HepG2 (cell line): Measurements from ENCODE around the gene HLA-DMB. TPM values are rescaled to one million over a fixed set of nuclear protein-coding genes. Genes with fewer than 3 reads are reported as not detected.

Experiments
- FOXK2 ChIP-seq: fragments of 450-650 bp; IDR thresholded peaks from 2 replicates; pipeline ENCODE4 v1.6.1; 2016
- GTF3A ChIP-seq: sonication (generic); formaldehyde crosslinking; conservative IDR thresholded peaks from 2 replicates; pipeline ENCODE4 v1.4.0; 2020; ENCODE audit warnings: mild to moderate bottlenecking, missing genetic modification reagents
- PPARG ChIP-seq: conservative IDR thresholded peaks from 2 replicates; pipeline ENCODE4 v1.6.1; 2016; ENCODE audit warnings: missing biosample characterization, missing genetic modification reagents
- SATB2 ChIP-seq: sonication (generic); formaldehyde crosslinking; IDR thresholded peaks from 2 replicates; pipeline ENCODE4 v1.5.0; 2020; ENCODE audit warnings: missing genetic modification reagents
- TGIF2 ChIP-seq: IDR thresholded peaks from 2 replicates; pipeline ENCODE4 v1.6.1; 2016; ENCODE audit warnings: control low read depth, missing compliant biosample characterization
- ZNF10 ChIP-seq: sonication (generic); formaldehyde crosslinking; IDR thresholded peaks from 2 replicates; pipeline ENCODE4 v1.4.0; 2020; ENCODE audit warnings: mild to moderate bottlenecking, low read depth, missing genetic modification reagents, borderline replicate concordance
- ZNF451 ChIP-seq: sonication (generic); formaldehyde crosslinking; IDR thresholded peaks from 2 replicates; pipeline ENCODE4 v1.5.0; 2020; ENCODE audit warnings: mild to moderate bottlenecking, missing genetic modification reagents
- ZNF510 ChIP-seq: sonication (generic); formaldehyde crosslinking; IDR thresholded peaks from 2 replicates; pipeline ENCODE4 v1.4.0; 2020; ENCODE audit warnings: low read depth, mild to moderate bottlenecking, missing genetic modification reagents
- ZNF615 ChIP-seq: sonication (generic); formaldehyde crosslinking; IDR thresholded peaks from 2 replicates; pipeline ENCODE4 v1.5.0; 2020; ENCODE audit warnings: mild to moderate bottlenecking, missing genetic modification reagents, borderline replicate concordance
- ZNF780A ChIP-seq: sonication (generic); formaldehyde crosslinking; IDR thresholded peaks from 2 replicates; pipeline ENCODE4 v1.8.0; 2022; ENCODE audit warnings: mild to moderate bottlenecking, missing genetic modification reagents, moderate library complexity
- polyA plus RNA-seq, 8 experiments: library from polyadenylated mRNA; depleted of rRNA in 3 of 8; stranded (reverse) in 7 of 8; unstranded in 1 of 8; fragments of >200 nt; fragmentation: Illumina TruSeq in 4 of 8; extraction: Trizol in 4 of 8; gene quantifications; 2 replicates each; pipeline versions ENCODE4 v1.2.1 to v1.2.3, GENCODE V29; 2011 to 2016; ENCODE audit warnings: low read depth in 4 of 8, missing spikeins in 1 of 8, mixed read lengths in 1 of 8; ENCODE audit not compliant: insufficient read depth in 1 of 8
- total RNA-seq, 5 experiments: library from RNA; depleted of rRNA; stranded (reverse); fragments of >200 nt; fragmentation: Illumina TruSeq; extraction: Trizol; gene quantifications; 2 replicates each; pipeline ENCODE4 v1.2.3, GENCODE V29; 2016; ENCODE audit warnings: low read depth in 1 of 5
- TF ChIP-seq, protein P1 (sequence below), 2 experiments: fragments of 450-650 bp in 1 of 2; sonication (generic) in 1 of 2; formaldehyde crosslinking; IDR thresholded peaks; 2 replicates each; pipeline versions ENCODE4 v1.5.0 to v1.8.0; 2020 to 2022; ENCODE audit warnings: mild to moderate bottlenecking in 1 of 2, missing genetic modification reagents in 1 of 2
- TF ChIP-seq, protein P2 (sequence below): sonication (generic); formaldehyde crosslinking; IDR thresholded peaks from 2 replicates; pipeline ENCODE4 v1.4.0; 2020; ENCODE audit warnings: missing genetic modification reagents, borderline replicate concordance
- TF ChIP-seq, protein P3 (sequence below), 2 experiments: sonication (generic) in 1 of 2; formaldehyde crosslinking in 1 of 2; IDR thresholded peaks; 2 replicates each; pipeline versions ENCODE4 v1.4.0 to v1.6.1; 2018 to 2020; ENCODE audit warnings: missing genetic modification reagents in 2 of 2, borderline replicate concordance in 1 of 2, low read depth in 1 of 2, mild to moderate bottlenecking in 1 of 2, missing biosample characterization in 1 of 2
- TF ChIP-seq, protein P4 (sequence below): sonication (generic); formaldehyde crosslinking; IDR thresholded peaks from 2 replicates; pipeline ENCODE4 v1.8.0; 2022; ENCODE audit warnings: mild to moderate bottlenecking, missing genetic modification reagents, moderate library complexity
- TF ChIP-seq, protein P5 (sequence below): IDR thresholded peaks from 2 replicates; pipeline ENCODE4 v1.6.1; 2012; ENCODE audit warnings: inconsistent platforms
- TF ChIP-seq, protein P6 (sequence below): sonication (generic); formaldehyde crosslinking; IDR thresholded peaks from 2 replicates; pipeline ENCODE4 v1.4.0; 2020; ENCODE audit warnings: missing genetic modification reagents, mild to moderate bottlenecking, borderline replicate concordance

HLA-DMB gene
- total and polyA plus RNA-seq, 2 of the 13 experiments (the other 11 are each of a cell fraction or from before 2014, with no cell fraction given): not detected

DNA sequence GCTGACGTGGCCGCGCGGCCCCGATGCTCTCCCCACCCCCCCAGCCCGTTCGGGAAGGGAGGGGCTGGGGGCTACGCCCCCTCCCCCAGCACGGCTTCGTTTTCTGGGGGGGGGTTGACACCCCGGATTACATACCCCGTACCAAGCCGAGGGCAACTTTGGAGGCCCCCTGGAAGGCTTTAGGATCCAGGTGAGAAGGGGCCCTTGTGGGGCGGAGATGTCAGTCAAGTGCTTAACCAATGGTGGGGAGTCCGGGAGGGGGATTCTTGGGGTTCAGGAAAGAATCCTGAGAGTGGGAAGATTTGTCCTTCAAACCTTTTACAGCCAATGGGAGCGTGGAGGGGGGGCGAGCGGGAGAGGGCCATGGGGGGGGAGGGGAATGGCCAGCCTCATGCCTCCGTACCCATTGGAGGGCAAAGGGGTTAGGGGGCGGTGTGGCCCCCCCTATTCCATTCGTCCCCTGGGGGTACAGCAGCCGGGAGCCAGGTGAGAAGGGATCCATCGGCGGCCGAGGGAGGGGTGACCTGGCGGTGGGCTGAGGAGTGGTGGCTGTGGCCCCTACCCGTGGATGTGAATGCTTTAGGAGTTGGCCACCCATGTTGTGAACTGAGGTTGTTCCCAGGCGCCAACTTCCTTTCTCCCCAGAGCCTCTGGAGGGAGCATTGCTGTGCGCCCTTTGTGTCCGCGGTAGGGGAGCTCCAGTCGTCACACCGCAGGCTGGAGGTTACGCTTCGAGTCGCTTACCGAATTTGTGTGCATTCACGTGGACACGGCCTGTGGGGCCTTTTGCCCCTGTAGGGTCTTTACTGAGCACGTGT, 28.2 kb upstream of the HLA-DMB start (continued):
- 0 out of 2 replicates have a peak, but pooled peaks have one; percentile 73 for TF ChIP-seq ZNF10 (CRISPR knock-in tag)
- peak; percentile 22; the same call in 1 of the 2 replicates for TF ChIP-seq ZNF510 (CRISPR knock-in tag)
- TF ChIP-seq ZNF451 (CRISPR knock-in tag): 0 out of 2 replicates have a peak, but pooled peaks have one; percentile 1
- TF ChIP-seq, protein P1, sequence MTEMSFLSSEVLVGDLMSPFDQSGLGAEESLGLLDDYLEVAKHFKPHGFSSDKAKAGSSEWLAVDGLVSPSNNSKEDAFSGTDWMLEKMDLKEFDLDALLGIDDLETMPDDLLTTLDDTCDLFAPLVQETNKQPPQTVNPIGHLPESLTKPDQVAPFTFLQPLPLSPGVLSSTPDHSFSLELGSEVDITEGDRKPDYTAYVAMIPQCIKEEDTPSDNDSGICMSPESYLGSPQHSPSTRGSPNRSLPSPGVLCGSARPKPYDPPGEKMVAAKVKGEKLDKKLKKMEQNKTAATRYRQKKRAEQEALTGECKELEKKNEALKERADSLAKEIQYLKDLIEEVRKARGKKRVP (CRISPR knock-in tag; IDR thresholded peaks at IDR 0.05): 0 out of 4 replicates have a peak, but pooled peaks of 1 of the 2 experiments have one; percentile 28
- 0 out of 2 replicates have a peak, but pooled peaks have one; percentile 64 for TF ChIP-seq SATB2 (CRISPR knock-in tag)
- TF ChIP-seq, protein P2, sequence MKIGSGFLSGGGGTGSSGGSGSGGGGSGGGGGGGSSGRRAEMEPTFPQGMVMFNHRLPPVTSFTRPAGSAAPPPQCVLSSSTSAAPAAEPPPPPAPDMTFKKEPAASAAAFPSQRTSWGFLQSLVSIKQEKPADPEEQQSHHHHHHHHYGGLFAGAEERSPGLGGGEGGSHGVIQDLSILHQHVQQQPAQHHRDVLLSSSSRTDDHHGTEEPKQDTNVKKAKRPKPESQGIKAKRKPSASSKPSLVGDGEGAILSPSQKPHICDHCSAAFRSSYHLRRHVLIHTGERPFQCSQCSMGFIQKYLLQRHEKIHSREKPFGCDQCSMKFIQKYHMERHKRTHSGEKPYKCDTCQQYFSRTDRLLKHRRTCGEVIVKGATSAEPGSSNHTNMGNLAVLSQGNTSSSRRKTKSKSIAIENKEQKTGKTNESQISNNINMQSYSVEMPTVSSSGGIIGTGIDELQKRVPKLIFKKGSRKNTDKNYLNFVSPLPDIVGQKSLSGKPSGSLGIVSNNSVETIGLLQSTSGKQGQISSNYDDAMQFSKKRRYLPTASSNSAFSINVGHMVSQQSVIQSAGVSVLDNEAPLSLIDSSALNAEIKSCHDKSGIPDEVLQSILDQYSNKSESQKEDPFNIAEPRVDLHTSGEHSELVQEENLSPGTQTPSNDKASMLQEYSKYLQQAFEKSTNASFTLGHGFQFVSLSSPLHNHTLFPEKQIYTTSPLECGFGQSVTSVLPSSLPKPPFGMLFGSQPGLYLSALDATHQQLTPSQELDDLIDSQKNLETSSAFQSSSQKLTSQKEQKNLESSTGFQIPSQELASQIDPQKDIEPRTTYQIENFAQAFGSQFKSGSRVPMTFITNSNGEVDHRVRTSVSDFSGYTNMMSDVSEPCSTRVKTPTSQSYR: peak; percentile 88
- TF ChIP-seq, protein P3, sequence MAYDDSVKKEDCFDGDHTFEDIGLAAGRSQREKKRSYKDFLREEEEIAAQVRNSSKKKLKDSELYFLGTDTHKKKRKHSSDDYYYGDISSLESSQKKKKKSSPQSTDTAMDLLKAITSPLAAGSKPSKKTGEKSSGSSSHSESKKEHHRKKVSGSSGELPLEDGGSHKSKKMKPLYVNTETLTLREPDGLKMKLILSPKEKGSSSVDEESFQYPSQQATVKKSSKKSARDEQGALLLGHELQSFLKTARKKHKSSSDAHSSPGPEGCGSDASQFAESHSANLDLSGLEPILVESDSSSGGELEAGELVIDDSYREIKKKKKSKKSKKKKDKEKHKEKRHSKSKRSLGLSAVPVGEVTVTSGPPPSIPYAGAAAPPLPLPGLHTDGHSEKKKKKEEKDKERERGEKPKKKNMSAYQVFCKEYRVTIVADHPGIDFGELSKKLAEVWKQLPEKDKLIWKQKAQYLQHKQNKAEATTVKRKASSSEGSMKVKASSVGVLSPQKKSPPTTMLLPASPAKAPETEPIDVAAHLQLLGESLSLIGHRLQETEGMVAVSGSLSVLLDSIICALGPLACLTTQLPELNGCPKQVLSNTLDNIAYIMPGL (CRISPR knock-in tag; IDR thresholded peaks at IDR 0.05; ENCODE audit: borderline replicate concordance in 1 of 2, low read depth in 1 of 2): peak in 1 of 2 experiments; percentile 82; a peak in 3 of 4 replicates
- peak; percentile 50; the same call in 1 of the 2 replicates for TF ChIP-seq FOXK2
- TF ChIP-seq ZNF780A (CRISPR knock-in tag): no peak
- TF ChIP-seq PPARG (CRISPR knock-in tag): no peak; the same call in 1 of the 2 replicates
- TF ChIP-seq, protein P4, sequence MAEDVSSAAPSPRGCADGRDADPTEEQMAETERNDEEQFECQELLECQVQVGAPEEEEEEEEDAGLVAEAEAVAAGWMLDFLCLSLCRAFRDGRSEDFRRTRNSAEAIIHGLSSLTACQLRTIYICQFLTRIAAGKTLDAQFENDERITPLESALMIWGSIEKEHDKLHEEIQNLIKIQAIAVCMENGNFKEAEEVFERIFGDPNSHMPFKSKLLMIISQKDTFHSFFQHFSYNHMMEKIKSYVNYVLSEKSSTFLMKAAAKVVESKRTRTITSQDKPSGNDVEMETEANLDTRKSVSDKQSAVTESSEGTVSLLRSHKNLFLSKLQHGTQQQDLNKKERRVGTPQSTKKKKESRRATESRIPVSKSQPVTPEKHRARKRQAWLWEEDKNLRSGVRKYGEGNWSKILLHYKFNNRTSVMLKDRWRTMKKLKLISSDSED: peak; percentile 55; the same call in 1 of the 2 replicates
- TF ChIP-seq ZNF615 (CRISPR knock-in tag): peak; percentile 6; the same call in 1 of the 2 replicates
- TF ChIP-seq GTF3A (CRISPR knock-in tag): no peak
- TF ChIP-seq TGIF2 (CRISPR knock-in tag): no peak; the same call in 1 of the 2 replicates
- TF ChIP-seq, protein P5, sequence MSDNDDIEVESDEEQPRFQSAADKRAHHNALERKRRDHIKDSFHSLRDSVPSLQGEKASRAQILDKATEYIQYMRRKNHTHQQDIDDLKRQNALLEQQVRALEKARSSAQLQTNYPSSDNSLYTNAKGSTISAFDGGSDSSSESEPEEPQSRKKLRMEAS: no peak
- TF ChIP-seq, protein P6, sequence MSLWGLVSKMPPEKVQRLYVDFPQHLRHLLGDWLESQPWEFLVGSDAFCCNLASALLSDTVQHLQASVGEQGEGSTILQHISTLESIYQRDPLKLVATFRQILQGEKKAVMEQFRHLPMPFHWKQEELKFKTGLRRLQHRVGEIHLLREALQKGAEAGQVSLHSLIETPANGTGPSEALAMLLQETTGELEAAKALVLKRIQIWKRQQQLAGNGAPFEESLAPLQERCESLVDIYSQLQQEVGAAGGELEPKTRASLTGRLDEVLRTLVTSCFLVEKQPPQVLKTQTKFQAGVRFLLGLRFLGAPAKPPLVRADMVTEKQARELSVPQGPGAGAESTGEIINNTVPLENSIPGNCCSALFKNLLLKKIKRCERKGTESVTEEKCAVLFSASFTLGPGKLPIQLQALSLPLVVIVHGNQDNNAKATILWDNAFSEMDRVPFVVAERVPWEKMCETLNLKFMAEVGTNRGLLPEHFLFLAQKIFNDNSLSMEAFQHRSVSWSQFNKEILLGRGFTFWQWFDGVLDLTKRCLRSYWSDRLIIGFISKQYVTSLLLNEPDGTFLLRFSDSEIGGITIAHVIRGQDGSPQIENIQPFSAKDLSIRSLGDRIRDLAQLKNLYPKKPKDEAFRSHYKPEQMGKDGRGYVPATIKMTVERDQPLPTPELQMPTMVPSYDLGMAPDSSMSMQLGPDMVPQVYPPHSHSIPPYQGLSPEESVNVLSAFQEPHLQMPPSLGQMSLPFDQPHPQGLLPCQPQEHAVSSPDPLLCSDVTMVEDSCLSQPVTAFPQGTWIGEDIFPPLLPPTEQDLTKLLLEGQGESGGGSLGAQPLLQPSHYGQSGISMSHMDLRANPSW (CRISPR knock-in tag): no peak
